ENCODE results near the gene MAEA.
"Not testable (repeated sequence)": the region's sequence is repeated elsewhere in the genome, so short reads cannot be mapped to it uniquely, and the experiment has no call there.

The MAEA gene

GRCh38 chr4:1335193-1335883 lies 45.6 kb downstream of the MAEA start:
- DNase-seq (ENCODE audit: low spot score): not testable (repeated sequence)

- no peak for DNase-seq (ENCODE audit: low spot score)
Observed at GRCh38 chr4:1336088-1336491, 46.4 kb downstream of the MAEA start.

GRCh38 chr4:1337376-1337831 lies 47.7 kb downstream of the MAEA start:
- no peak for DNase-seq (ENCODE audit: low spot score)

GRCh38 chr4:1337951-1338751 lies 48.5 kb downstream of the MAEA start:
- DNase-seq (ENCODE audit: low spot score): no peak

GRCh38 chr4:1338752-1339414 lies 49.2 kb downstream of the MAEA start:
- DNase-seq (ENCODE audit: low spot score): no peak

GRCh38 chr4:1339489-1339888 lies 49.8 kb downstream of the MAEA start:
- no peak for DNase-seq (ENCODE audit: low spot score)

- no peak for DNase-seq (ENCODE audit: low spot score)
Observed at GRCh38 chr4:1340181-1340747, 50.6 kb downstream of the MAEA start.

- no peak for DNase-seq (ENCODE audit: low spot score)
Observed at GRCh38 chr4:1340861-1341260, 51.2 kb downstream of the MAEA start.

GRCh38 chr4:1342003-1342402 lies 52.3 kb downstream of the MAEA start:
- DNase-seq (ENCODE audit: low spot score): no peak

- no peak for DNase-seq (ENCODE audit: low spot score)
Observed at GRCh38 chr4:1344696-1345095, 55.0 kb downstream of the MAEA start.

- peak; percentile 21 for DNase-seq (ENCODE audit: low spot score)
Observed at GRCh38 chr4:1345903-1346780, 56.5 kb downstream of the MAEA start.

- peak; percentile 99 for DNase-seq (ENCODE audit: low spot score)
Observed at GRCh38 chr4:1346781-1347409, 57.2 kb downstream of the MAEA start, which contains the start of gene UVSSA. Gene UVSSA (plus strand): TSS chr4:1347208. CDS start chr4:1348092, 884 bp downstream.

- peak; percentile 42 for DNase-seq (ENCODE audit: low spot score)
Observed at GRCh38 chr4:1347410-1347864, 57.7 kb downstream of the MAEA start.

- peak; percentile 7 for DNase-seq (ENCODE audit: low spot score)
Observed at GRCh38 chr4:1348014-1348513, 58.4 kb downstream of the MAEA start.

GRCh38 chr4:1348746-1349145 lies 59.1 kb downstream of the MAEA start:
- no peak for DNase-seq (ENCODE audit: low spot score)

GRCh38 chr4:1349359-1350168 lies 59.9 kb downstream of the MAEA start:
- no peak for DNase-seq (ENCODE audit: low spot score)

- DNase-seq (ENCODE audit: low spot score): no peak
Observed at GRCh38 chr4:1350169-1350520, 60.5 kb downstream of the MAEA start.

- peak; percentile 86 for DNase-seq (ENCODE audit: low spot score)
Observed at GRCh38 chr4:1351854-1352566, 62.3 kb downstream of the MAEA start.

- no peak for DNase-seq (ENCODE audit: low spot score)
Observed at GRCh38 chr4:1352567-1352900, 62.8 kb downstream of the MAEA start.

Data from hematopoietic multipotent progenitor cell treated with erythropoietin and hydrocortisone succinate and interleukin-3 and kit ligand, for 15 days (in vitro differentiated cells).